Keratinocyte (primary cell): ENCODE data around the gene SLC9A3. TPM values are rescaled to one million over a fixed set of nuclear protein-coding genes. Genes with fewer than 3 reads are reported as not detected.
"Not testable (repeated sequence)": the region's sequence is repeated elsewhere in the genome, so short reads cannot be mapped to it uniquely, and the experiment has no call there.

ENCODE experiments used
- DNase-seq: peaks from one replicate; pipeline ENCODE4 v3.0.0-alpha.2; 2011; ENCODE audit warnings: low read depth, missing footprints, low spot score
- FAIRE-seq: peaks from 2 replicates; lab custom pipeline; 2011; peaks lifted over from hg19 to GRCh38; lab: Jason Lieb, UNC
- H2AFZ ChIP-seq: 2 replicates; pipeline ENCODE4 v1.6.0; 2012; ENCODE audit warnings: low read length, control low read depth, inconsistent platforms; ENCODE audit not compliant: control insufficient read depth
- H3K27ac ChIP-seq: 2 replicates; pipeline ENCODE4 v1.5.1; 2011; ENCODE audit warnings: low read length; ENCODE audit not compliant: control insufficient read depth, insufficient read depth
- H3K27me3 ChIP-seq: 3 replicates; pipeline ENCODE4 v1.6.0; 2011; ENCODE audit warnings: low read length; ENCODE audit not compliant: control insufficient read depth, insufficient read depth; ENCODE audit errors: extremely low read depth
- H3K36me3 ChIP-seq, 2 experiments: 2 replicates in 1 of 2; 3 replicates in 1 of 2; pipeline ENCODE4 v1.5.1; 2011; ENCODE audit warnings: low read length in 2 of 2, mild to moderate bottlenecking in 1 of 2; ENCODE audit not compliant: control insufficient read depth in 2 of 2, insufficient read depth in 2 of 2; ENCODE audit errors: extremely low read depth in 1 of 2
- H3K4me1 ChIP-seq: 3 replicates; pipeline ENCODE4 v1.5.1; 2011; ENCODE audit warnings: low read length; ENCODE audit not compliant: control insufficient read depth, insufficient read depth; ENCODE audit errors: extremely low read depth
- H3K4me2 ChIP-seq: 3 replicates; pipeline ENCODE4 v1.6.0; 2011; ENCODE audit warnings: low read depth, low read length; ENCODE audit not compliant: control insufficient read depth, insufficient read depth; ENCODE audit errors: extremely low read depth
- H3K4me3 ChIP-seq, 3 experiments: fragments of 200-600 bp in 1 of 3; sonication (generic) in 1 of 3; 2 replicates in 2 of 3; 3 replicates in 1 of 3; pipeline ENCODE4 v1.5.1; 2011 to 2016; ENCODE audit warnings: low read length in 3 of 3, mild to moderate bottlenecking in 3 of 3, control low read depth in 2 of 3, inconsistent platforms in 1 of 3, low read depth in 1 of 3, mixed read lengths in 1 of 3, mixed run types in 1 of 3, moderate library complexity in 1 of 3; ENCODE audit not compliant: control insufficient read depth in 2 of 3, insufficient read depth in 2 of 3; ENCODE audit errors: extremely low read depth in 1 of 3
- H3K79me2 ChIP-seq: 2 replicates; pipeline ENCODE4 v1.6.0; 2012; ENCODE audit warnings: low read length; ENCODE audit not compliant: control insufficient read depth, insufficient read depth
- H3K9ac ChIP-seq: 3 replicates; pipeline ENCODE4 v1.6.0; 2011; ENCODE audit warnings: low read length; ENCODE audit not compliant: control insufficient read depth, insufficient read depth; ENCODE audit errors: extremely low read depth
- H3K9me1 ChIP-seq: 3 replicates; pipeline ENCODE4 v1.6.0; 2011; ENCODE audit warnings: low read length; ENCODE audit not compliant: control insufficient read depth, insufficient read depth; ENCODE audit errors: extremely low read depth
- H3K9me3 ChIP-seq: 2 replicates; pipeline ENCODE4 v1.5.1; 2012; ENCODE audit warnings: low read depth, low read length; ENCODE audit not compliant: control insufficient read depth
- H4K20me1 ChIP-seq: 3 replicates; pipeline ENCODE4 v1.6.0; 2011; ENCODE audit warnings: low read length; ENCODE audit not compliant: control insufficient read depth, insufficient read depth; ENCODE audit errors: extremely low read depth
- CTCF ChIP-seq, 3 experiments: IDR thresholded peaks in 1 of 3; conservative IDR thresholded peaks in 1 of 3; optimal IDR thresholded peaks in 1 of 3; 2 replicates in 2 of 3; 3 replicates in 1 of 3; pipeline versions ENCODE3 to v1.5.1; 2011; ENCODE audit warnings: low read length in 3 of 3, mild to moderate bottlenecking in 3 of 3, moderate library complexity in 2 of 3, control low read depth in 1 of 3, inconsistent platforms in 1 of 3; ENCODE audit not compliant: insufficient read depth in 2 of 3; ENCODE audit errors: extremely low read depth in 1 of 3
- EZH2 ChIP-seq: IDR thresholded peaks from one replicate; pipeline ENCODE4 v1.6.1; 2012; ENCODE audit warnings: inconsistent platforms, mild to moderate bottlenecking, low read length, moderate library complexity
- dilution Hi-C: fragments of 300-500 bp; cut with MboI; formaldehyde crosslinking; loops from one replicate; pipeline ENCODE4 v1.7.0; 2020; ENCODE audit warnings: low sequenced_read_pairs; ENCODE audit not compliant: extremely low pct_ligation_motif_present
- polyA plus RNA-seq, 5 experiments: library from polyadenylated mRNA; depleted of rRNA in 3 of 5; stranded (reverse) in 3 of 5; stranded (forward) in 1 of 5; unstranded in 1 of 5; fragments of >200 nt; gene quantifications; 1 replicate in 1 of 5; 2 replicates in 3 of 5; 3 replicates in 1 of 5; pipeline versions ENCODE4 v1.2.1 to v1.2.3, GENCODE V29; 2011 to 2012; ENCODE audit warnings: missing spikeins in 2 of 5, low read depth in 1 of 5, low replicate concordance in 1 of 5

Gene SLC9A3
- polyA plus RNA-seq, 1 donor (not counting 4 experiments of a cell fraction or from before 2014, with no cell fraction given): 0.55 TPM

GRCh38 chr5:488241-488640, 36.0 kb downstream of the SLC9A3 start:
- Histone ChIP-seq H3K9me3 (no peaks in the 10 kb centered on the region), H3K4me2 (no peak overlapping the region), H3K9me1 (no peaks in the 10 kb centered on the region), H3K4me1 (no peaks in the 10 kb centered on the region), H3K9ac (no peak overlapping the region), H2AFZ (no peak overlapping the region), H3K27ac (no peak overlapping the region), H4K20me1 (no peaks in the 10 kb centered on the region), H3K4me3 (no peak overlapping the region), H3K79me2 (no peaks in the 10 kb centered on the region), H3K36me3 (no peaks in the 10 kb centered on the region), H3K27me3 (peaks cover 20% of the 10 kb centered on the region)
- DNase-seq: no peak
- no peak for FAIRE-seq
- no peak for TF ChIP-seq EZH2
- TF ChIP-seq CTCF (optimal IDR thresholded peaks at IDR 0.05 in 1 of 3, IDR thresholded peaks at IDR 0.05 in 1 of 3, conservative IDR thresholded peaks at IDR 0.05 in 1 of 3; ENCODE audit: extremely low read depth in 1 of 3, insufficient read depth in 2 of 3, low read length in 3 of 3): no peak
- dilution Hi-C loops: no loop called here

GRCh38 chr5:486597-486996, 37.7 kb downstream of the SLC9A3 start:
- H4K20me1 ChIP-seq, DNase-seq, dilution Hi-C loops, H3K79me2 ChIP-seq, H3K4me3 ChIP-seq, H3K4me2 ChIP-seq, H3K9me1 ChIP-seq, H3K36me3 ChIP-seq, FAIRE-seq, H2AFZ ChIP-seq, H3K9me3 ChIP-seq, H3K4me1 ChIP-seq, H3K9ac ChIP-seq, H3K27ac ChIP-seq: not testable (repeated sequence)
- H3K27me3 ChIP-seq: peaks cover 14% of the 10 kb centered on the region

- H2AFZ ChIP-seq: no peak overlapping the region
- peaks cover 10% of the 10 kb centered on the region for H3K27me3 ChIP-seq
- DNase-seq: no peak
- no peaks in the 10 kb centered on the region for H4K20me1 ChIP-seq
- H3K79me2 ChIP-seq: no peaks in the 10 kb centered on the region
- H3K4me3 ChIP-seq: no peak overlapping the region
- H3K9ac ChIP-seq: no peak overlapping the region
- TF ChIP-seq CTCF (optimal IDR thresholded peaks at IDR 0.05 in 1 of 3, IDR thresholded peaks at IDR 0.05 in 1 of 3, conservative IDR thresholded peaks at IDR 0.05 in 1 of 3; ENCODE audit: extremely low read depth in 1 of 3, insufficient read depth in 2 of 3, low read length in 3 of 3) (no peak), EZH2 (no peak)
- no peaks in the 10 kb centered on the region for H3K4me1 ChIP-seq
- no peak overlapping the region for H3K27ac ChIP-seq
- no peaks in the 10 kb centered on the region for H3K36me3 ChIP-seq
- no peaks in the 10 kb centered on the region for H3K9me1 ChIP-seq
- H3K4me2 ChIP-seq: no peak overlapping the region
- H3K9me3 ChIP-seq: no peaks in the 10 kb centered on the region
- FAIRE-seq: no peak
- dilution Hi-C loops: no loop called here
Measured at GRCh38 chr5:485946-486491, 38.2 kb downstream of the SLC9A3 start.
